HFF-Myc (cell line): Measurements from ENCODE around the gene CABYR.

ENCODE experiments used
- DNase-seq: peaks from one replicate; pipeline ENCODE4 v3.0.0-alpha.2; 2011; ENCODE audit warnings: low read depth; ENCODE audit errors: extremely low read depth
- H3K4me3 ChIP-seq: replicated peaks from 2 replicates; pipeline ENCODE4 v1.5.1; 2011; ENCODE audit warnings: low read depth, mild to moderate bottlenecking, control low read depth, low read length
- CTCF ChIP-seq: IDR thresholded peaks from 2 replicates; pipeline ENCODE4 v1.5.1; 2012; ENCODE audit warnings: mild to moderate bottlenecking, low read depth, low read length, control low read depth; ENCODE audit errors: missing control alignments

The CABYR gene

GRCh38 chr18:24138789-24139616 lies at the start of gene CABYR:
TSS of gene CABYR (plus strand) at chr18:24139062. CDS start at chr18:24143115, 4,053 bp downstream.
- TF ChIP-seq CTCF, result no peak
- peak within 1 kb of the TSS; percentile 54 for H3K4me3 ChIP-seq
- DNase-seq, result peak; percentile 73

- no peak overlapping the region for H3K4me3 ChIP-seq
- no peak for TF ChIP-seq CTCF
Observed at GRCh38 chr18:24089076-24089475, 49.8 kb upstream of the CABYR start.

DNA sequence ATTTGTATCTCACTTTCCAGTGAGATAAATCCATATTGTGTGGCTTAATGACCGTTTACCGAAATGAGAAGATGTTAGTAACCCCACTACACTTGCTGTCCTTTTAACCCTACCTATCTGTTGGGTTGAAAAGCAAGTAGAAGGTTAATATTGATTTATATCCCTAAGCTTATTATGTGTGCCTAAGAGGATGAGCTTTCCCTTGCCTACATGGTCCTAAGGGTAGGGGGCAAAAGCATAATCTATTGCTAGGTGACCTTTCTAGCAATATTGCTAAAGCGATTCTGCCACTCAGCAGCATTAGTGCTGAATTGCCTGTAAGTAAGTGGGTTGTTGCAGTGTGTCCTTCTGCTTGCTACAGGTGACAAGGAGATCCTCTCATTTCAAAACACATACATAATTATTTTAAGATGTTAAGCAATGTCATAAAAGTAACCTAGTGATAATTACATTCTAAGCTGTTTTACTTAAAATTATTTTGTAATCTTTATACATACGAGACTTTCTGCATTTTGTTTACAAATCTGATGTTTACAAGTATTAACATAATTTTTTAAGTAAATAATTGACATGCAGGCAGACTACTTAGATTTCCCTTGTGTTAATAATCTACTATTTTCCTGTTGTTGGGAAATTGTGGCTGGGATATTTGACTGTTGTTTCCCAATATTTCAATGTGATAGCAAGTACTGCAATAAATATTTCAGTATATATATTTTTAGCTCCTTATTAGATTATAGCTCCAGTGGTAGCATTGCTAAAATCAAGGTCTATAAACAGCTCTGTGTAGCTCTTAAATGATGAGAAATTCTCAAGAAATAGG lies 49.1 kb upstream of the CABYR start:
- TF ChIP-seq CTCF, result no peak
- no peak for DNase-seq
- H3K4me3 ChIP-seq, result no peak overlapping the region

More at GRCh38 chr18:24089076-24089475, 49.8 kb upstream of the CABYR start:
- no peak for DNase-seq

GRCh38 chr18:24090876-24091275 lies 48.0 kb upstream of the CABYR start:
- no peak overlapping the region for H3K4me3 ChIP-seq
- no peak for DNase-seq
- TF ChIP-seq CTCF, result no peak

GRCh38 chr18:24094561-24094960 lies 44.3 kb upstream of the CABYR start:
- no peak for TF ChIP-seq CTCF
- no peak for DNase-seq
- no peak overlapping the region for H3K4me3 ChIP-seq

- DNase-seq, result no peak
- TF ChIP-seq CTCF, result no peak
- H3K4me3 ChIP-seq, result no peak overlapping the region
Observed at GRCh38 chr18:24095976-24096375, 42.9 kb upstream of the CABYR start.
